Ramos (cell line): ENCODE results near the gene RAPGEF3.

Source experiments
- in situ Hi-C: fragments of 300-500 bp; cut with MboI; formaldehyde crosslinking; loops from one replicate; pipeline ENCODE4 v1.14.3; 2022; ENCODE audit warnings: low sequenced_read_pairs; ENCODE audit not compliant: unreplicated experiment

RAPGEF3 gene

DNA sequence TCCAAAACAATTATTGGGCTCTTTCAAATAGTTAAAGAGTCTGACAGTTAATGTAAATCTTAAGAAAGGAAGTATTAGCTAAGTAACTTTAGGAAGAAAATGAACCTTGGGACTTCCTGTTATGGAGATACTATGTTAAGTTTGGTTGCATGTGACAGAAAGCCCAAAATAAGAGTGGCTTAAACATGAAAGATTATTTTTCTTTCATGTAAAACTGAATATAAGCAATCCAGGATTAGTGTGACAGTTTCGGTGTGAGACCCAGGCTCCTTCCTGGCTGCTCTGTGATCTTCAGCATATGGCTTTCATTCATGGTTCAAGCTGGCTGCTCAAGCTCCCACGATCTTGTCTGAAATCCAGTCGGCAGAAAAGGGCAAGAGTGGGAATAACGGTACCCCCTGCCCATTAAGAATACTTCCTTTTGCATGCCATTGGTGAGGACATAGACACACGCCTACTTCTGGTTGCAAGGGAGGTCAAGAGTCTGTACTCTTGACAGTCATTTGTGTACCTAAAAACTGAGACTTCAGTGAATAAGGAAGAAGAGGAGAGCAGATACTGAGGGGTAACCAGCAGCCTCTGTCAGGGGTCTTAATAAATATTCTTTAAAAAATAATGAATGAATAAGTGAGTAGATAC, 50.7 kb downstream of the RAPGEF3 start:
- in situ Hi-C loops: no loop called here

GRCh38 chr12:47707355-47707754, 51.3 kb downstream of the RAPGEF3 start:
- in situ Hi-C loops: no loop called here

DNA sequence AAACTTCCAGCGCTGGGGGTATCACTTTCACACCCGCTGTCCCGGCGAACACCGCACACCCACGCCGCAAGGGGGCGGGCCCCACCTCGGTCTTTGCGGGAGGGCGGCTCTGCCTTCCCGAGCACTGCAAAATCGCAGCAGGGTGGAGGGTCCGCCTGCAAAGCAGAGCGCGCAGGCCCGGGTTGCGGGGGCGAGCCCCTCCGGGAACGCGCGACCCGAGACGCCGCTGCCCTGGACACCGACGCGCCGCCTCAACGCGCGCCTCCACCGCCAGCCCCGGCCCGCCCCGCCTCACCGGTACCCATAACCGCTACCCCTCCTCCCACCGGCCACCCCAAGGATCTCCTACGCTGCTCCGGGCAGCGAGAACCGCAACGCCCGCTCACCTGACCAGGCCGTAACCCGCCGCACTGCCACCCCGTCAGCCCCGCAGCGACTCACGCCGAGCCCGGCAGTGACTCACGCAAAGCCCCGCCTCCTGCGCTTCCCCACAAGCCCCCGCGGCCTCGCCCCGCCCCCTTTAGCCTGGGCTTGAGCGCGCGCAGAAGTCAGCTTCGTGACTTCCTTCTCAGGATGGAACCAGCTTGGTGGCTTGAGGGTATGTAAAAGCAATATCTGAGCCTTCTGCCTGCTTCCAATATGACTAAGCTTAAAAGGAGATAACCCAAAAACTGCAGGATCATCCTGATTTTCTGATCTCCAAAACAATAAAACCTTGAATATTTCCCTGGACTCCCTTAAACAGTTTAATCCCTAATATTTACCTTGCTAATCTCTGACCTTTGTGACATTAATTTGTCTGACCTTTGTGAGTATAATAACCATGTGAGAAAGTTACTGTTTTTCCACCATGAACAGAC, 52.9 kb downstream of the RAPGEF3 start, which contains the start of gene RPAP3:
TSS of gene RPAP3 (minus strand) at position 465 of the 860 bp plus-strand sequence. CDS start 3,190 bp downstream, outside the sequence.
- in situ Hi-C loops: no loop called here

GRCh38 chr12:47705229-47705565, 53.5 kb downstream of the RAPGEF3 start:
- in situ Hi-C loops: no loop called here

DNA sequence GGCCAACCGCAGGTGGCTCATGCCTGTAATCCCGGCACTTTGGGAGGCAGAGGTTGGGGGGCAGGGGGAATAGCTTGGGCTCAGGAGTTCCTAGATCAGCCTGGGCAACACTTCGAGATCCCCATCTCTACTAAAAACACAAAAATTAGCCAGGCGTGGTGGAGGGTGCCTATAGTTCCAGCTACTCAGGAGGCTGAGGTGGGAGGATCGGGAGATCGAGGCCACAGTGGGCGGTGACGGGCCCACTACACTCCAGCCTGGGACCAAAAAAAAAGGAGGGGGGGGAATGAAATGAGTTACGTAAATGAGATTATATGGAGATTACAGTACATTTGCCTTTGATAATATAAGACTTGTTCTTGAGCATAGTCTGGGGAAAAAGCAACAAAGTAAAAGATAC, 54.0 kb downstream of the RAPGEF3 start:
- in situ Hi-C loops: no loop called here

DNA sequence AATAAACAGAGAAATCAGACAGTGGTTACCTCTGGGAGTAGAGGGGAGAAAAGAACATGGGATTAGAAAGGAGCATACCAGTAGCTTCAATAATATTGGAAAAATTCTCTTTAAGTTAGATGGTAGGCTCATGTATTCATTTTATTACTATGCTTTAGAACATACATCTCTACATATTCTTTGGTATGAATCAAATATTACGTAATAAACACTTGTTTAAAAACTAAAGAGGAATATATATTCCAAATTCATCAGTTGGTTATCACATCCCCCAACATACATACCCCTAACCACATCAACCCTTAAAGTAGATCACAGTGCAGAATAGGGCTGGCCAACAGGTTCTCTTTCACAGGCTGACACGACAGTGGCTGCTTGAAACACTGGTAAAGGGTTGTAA, 58.4 kb downstream of the RAPGEF3 start:
- in situ Hi-C loops: no loop called here

DNA sequence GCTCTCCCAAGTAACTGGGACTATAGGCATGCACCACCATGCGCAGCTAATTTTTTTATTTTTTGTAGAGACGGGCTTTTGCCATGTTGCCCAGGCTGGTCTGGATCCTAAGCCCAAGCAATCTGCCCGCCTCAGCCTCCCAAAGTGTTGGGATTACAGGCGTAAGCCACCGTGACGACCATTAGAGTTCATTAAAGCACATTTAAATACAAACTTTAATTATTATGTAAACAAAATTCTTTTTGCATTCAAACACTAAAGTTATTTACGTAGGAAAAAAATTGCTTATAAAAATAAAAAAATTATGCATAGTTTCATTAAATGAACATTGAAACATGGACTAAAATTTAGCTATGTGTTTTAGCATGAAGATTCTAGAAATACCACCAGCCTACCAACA, 60.0 kb downstream of the RAPGEF3 start:
- in situ Hi-C loops: no loop called here

- in situ Hi-C loops: no loop called here
Observed at GRCh38 chr12:47698055-47698454, 60.6 kb downstream of the RAPGEF3 start.

DNA sequence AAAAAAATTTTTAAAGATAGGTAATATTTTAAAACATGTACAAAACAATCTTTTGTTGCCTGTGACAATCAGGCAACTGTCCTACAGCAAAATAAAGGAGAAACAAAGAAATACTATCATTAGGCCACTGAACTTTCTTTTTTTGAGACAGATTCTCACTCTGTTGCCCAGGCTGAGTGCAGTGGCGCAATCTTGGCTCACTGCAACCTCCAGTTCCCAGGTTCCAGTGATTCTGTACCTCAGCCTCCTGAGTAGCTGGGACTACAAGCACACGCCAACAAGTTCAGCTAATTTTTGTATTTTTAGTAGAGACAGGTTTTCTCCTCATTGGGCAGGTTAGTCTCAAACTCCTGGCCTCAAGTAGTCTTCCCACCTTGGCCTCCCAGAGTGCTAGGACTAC, 69.5 kb downstream of the RAPGEF3 start:
- in situ Hi-C loops: no loop called here

DNA sequence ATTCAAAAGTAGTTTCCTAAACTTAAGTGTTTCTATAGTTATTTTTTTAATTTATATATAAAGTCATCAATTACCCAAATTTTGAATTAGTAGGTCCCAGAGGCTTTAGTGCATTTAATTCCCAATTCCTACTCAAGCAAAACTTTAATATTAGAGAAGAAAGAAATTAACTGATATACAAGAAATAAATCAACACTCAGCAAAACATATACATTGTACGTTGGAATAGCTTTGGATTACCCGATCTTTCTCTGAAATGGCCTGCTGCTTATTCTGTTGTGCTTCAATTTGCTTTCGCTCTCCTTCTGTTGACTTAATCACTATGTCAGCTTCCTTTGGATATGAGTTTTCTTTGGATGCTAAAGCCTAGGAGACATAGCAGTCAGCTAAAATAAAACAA, 71.0 kb downstream of the RAPGEF3 start:
- in situ Hi-C loops: no loop called here

DNA sequence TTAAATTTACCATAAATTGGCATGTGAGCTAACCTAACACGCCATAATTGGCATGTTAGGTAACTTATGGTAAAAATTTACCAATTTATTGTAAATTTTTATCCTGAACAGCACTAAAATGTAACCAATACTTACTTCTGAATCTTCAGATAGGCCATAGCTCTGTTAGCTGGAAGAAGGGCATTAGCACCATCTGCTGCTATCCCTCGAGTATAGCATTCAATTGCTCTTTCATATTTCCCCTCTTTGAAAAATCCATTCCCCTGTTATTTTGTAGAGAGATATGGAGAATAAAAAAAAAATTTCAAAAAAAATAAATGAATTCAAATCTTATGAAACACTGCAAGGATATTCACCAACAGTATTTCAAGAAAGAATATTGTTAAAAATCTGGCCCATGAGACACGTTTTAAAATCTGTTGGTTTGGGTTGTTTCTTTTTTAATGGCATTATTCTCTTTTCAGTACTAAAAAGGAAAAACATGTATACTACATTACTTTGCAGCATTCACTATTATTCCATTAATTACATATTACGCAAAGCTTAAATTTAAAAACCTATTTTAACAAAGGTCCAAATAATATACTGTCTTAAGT, 71.9 kb downstream of the RAPGEF3 start:
- in situ Hi-C loops: no loop called here
